HCT116 (cell line): ENCODE data around the gene OR13H1. TPM values are rescaled to one million over a fixed set of nuclear protein-coding genes. Genes with fewer than 3 reads are reported as not detected.
"Not testable (repeated sequence)": the region's sequence is repeated elsewhere in the genome, so short reads cannot be mapped to it uniquely, and the experiment has no call there.

Experiments
- ATAC-seq: fragments of 200-7000 bp; cut with Tn5 transposase; 2 replicates; pipeline ENCODE4 v1.9.1; 2020; ENCODE audit warnings: mild to moderate bottlenecking, moderate library complexity
- Bru-seq: library from RNA; stranded (reverse); fragments of 400-500 nt; gene quantifications from one replicate; lab custom pipeline; 2021; lab: Mats Ljungman, UMichigan
- BruChase-seq, 2 experiments: library from RNA; stranded (reverse); fragments of 400-500 nt; gene quantifications; one replicate each; lab custom pipeline; 2021; lab: Mats Ljungman, UMichigan
- BruUV-seq: library from RNA; stranded (reverse); fragments of 400-500 nt; replicated peaks from 2 replicates; lab custom pipeline; 2021; lab: Mats Ljungman, UMichigan
- CTCF ChIA-PET: fragments of 300-600 bp; sonication (Branson Sonifier 250); formaldehyde crosslinking; loops from one replicate; lab custom pipeline; 2021; ENCODE audit warnings: antibody characterized with exemption; lab: Charles Lee
- POLR2A ChIA-PET: fragments of 300-600, 350-600 bp; sonication (Branson Sonifier 250); formaldehyde crosslinking; loops from one replicate; lab custom pipeline; 2021; ENCODE audit warnings: antibody characterized with exemption; lab: Charles Lee
- RAD21 ChIA-PET, 2 experiments: fragments of 300-600 bp; sonication (Branson Sonifier 250); formaldehyde crosslinking; loops; one replicate each; lab custom pipeline; 2023; ENCODE audit warnings: low total read pairs in 2 of 2; ENCODE audit not compliant: uncharacterized antibody in 2 of 2, unreplicated experiment in 2 of 2, low non-redundant PET in 1 of 2; lab: Charles Lee
- DNase-seq: peaks from one replicate; pipeline ENCODE4 v3.0.0-alpha.2; 2010; ENCODE audit warnings: low read depth, low spot score
- H2AFZ ChIP-seq: fragments of 200-600 bp; shearing (Covaris generic), sonication (generic); 2 replicates; pipeline ENCODE4 v1.6.1; 2017; ENCODE audit warnings: low read depth, mixed run types, mixed read lengths, antibody characterized with exemption, low read length; ENCODE audit not compliant: poor library complexity, severe bottlenecking
- H3K27ac ChIP-seq: 2 replicates; pipeline ENCODE4 v1.5.1; 2012; ENCODE audit warnings: low read depth, low read length
- H3K27me3 ChIP-seq: fragments of 200-600 bp; sonication (generic); 2 replicates; pipeline ENCODE4 v1.6.1; 2016; ENCODE audit warnings: mixed run types, low read length, mixed read lengths; ENCODE audit not compliant: insufficient read depth
- H3K36me3 ChIP-seq, 2 experiments: fragments of 200-500 bp in 1 of 2; fragments of 200-600 bp in 1 of 2; sonication (Bioruptor generic) in 1 of 2; sonication (generic) in 1 of 2; 2 replicates each; pipeline versions ENCODE4 v1.5.1 to v1.6.1; 2014 to 2016; ENCODE audit warnings: low read length in 2 of 2, inconsistent platforms in 1 of 2, mixed read lengths in 1 of 2, mixed run types in 1 of 2; ENCODE audit not compliant: insufficient read depth in 2 of 2, control insufficient read depth in 1 of 2
- H3K4me1 ChIP-seq, 2 experiments: fragments of 200-600 bp in 1 of 2; sonication (generic) in 1 of 2; 2 replicates each; pipeline versions ENCODE4 v1.5.1 to v1.6.1; 2012 to 2017; ENCODE audit warnings: low read length in 2 of 2, inconsistent platforms in 1 of 2, mild to moderate bottlenecking in 1 of 2, mixed read lengths in 1 of 2, mixed run types in 1 of 2, moderate library complexity in 1 of 2; ENCODE audit not compliant: insufficient read depth in 2 of 2, control insufficient read depth in 1 of 2
- H3K4me2 ChIP-seq: fragments of 200-600 bp; sonication (generic); 2 replicates; pipeline ENCODE4 v1.6.1; 2017; ENCODE audit warnings: mixed run types, low read length, mixed read lengths
- H3K4me3 ChIP-seq, 2 experiments: fragments of 200-600 bp in 1 of 2; sonication (generic) in 1 of 2; replicated peaks in 1 of 2; 2 replicates each; pipeline ENCODE4 v1.5.1; 2011 to 2016; ENCODE audit warnings: low read length in 2 of 2, control low read depth in 1 of 2, low read depth in 1 of 2, mild to moderate bottlenecking in 1 of 2, mixed read lengths in 1 of 2, mixed run types in 1 of 2
- H3K79me2 ChIP-seq: fragments of 200-600 bp; sonication (generic); 2 replicates; pipeline ENCODE4 v1.6.1; 2017; ENCODE audit warnings: mild to moderate bottlenecking, mixed run types, low read length, moderate library complexity, mixed read lengths; ENCODE audit not compliant: insufficient read depth
- H3K9ac ChIP-seq: fragments of 200-600 bp; sonication (generic); 2 replicates; pipeline ENCODE4 v1.6.1; 2016; ENCODE audit warnings: low read length, mixed read lengths
- H3K9me2 ChIP-seq: fragments of 200-600 bp; sonication (generic), shearing (Covaris generic); 2 replicates; pipeline ENCODE4 v1.6.1; 2017; ENCODE audit warnings: mixed run types, mild to moderate bottlenecking, moderate library complexity; ENCODE audit not compliant: insufficient read depth
- H3K9me3 ChIP-seq, 2 experiments: fragments of 200-500 bp in 1 of 2; fragments of 200-600 bp in 1 of 2; sonication (Bioruptor generic) in 1 of 2; sonication (generic) in 1 of 2; 2 replicates each; pipeline ENCODE4 v1.6.1; 2014 to 2017; ENCODE audit warnings: low read length in 2 of 2, mixed read lengths in 2 of 2, inconsistent platforms in 1 of 2, low read depth in 1 of 2, mild to moderate bottlenecking in 1 of 2, mixed run types in 1 of 2, moderate library complexity in 1 of 2; ENCODE audit not compliant: control insufficient read depth in 1 of 2, insufficient read depth in 1 of 2
- H4K20me1 ChIP-seq: fragments of 200-600 bp; sonication (generic), shearing (Covaris generic); 2 replicates; pipeline ENCODE4 v1.6.1; 2017; ENCODE audit warnings: mixed run types, mild to moderate bottlenecking, moderate library complexity; ENCODE audit not compliant: insufficient read depth
- ATF3 ChIP-seq: IDR thresholded peaks from 2 replicates; pipeline ENCODE4 v1.6.1; 2012
- CBX3 ChIP-seq: IDR thresholded peaks from 2 replicates; pipeline ENCODE4 v1.6.1; 2012; ENCODE audit warnings: low read depth
- CEBPB ChIP-seq: IDR thresholded peaks from 2 replicates; pipeline ENCODE4 v1.6.1; 2012; ENCODE audit warnings: low read depth
- EZH2 ChIP-seq: fragments of 200-600 bp; sonication (generic); IDR thresholded peaks from 2 replicates; pipeline ENCODE4 v1.6.1; 2017; ENCODE audit warnings: antibody characterized with exemption, mixed run types
- FOSL1 ChIP-seq: IDR thresholded peaks from 2 replicates; pipeline ENCODE4 v1.6.1; 2012; ENCODE audit warnings: low read depth
- JUND ChIP-seq: IDR thresholded peaks from 2 replicates; pipeline ENCODE4 v1.6.1; 2012
- MAX ChIP-seq: IDR thresholded peaks from 2 replicates; pipeline ENCODE4 v1.6.1; 2012
- POLR2A ChIP-seq: IDR thresholded peaks from 2 replicates; pipeline ENCODE4 v1.7.0; 2011; ENCODE audit warnings: borderline replicate concordance; ENCODE audit not compliant: insufficient read depth, insufficient read length; ENCODE audit errors: extremely low read depth
- POLR2AphosphoS5 ChIP-seq: IDR thresholded peaks from 2 replicates; pipeline ENCODE4 v1.6.1; 2011; ENCODE audit warnings: mild to moderate bottlenecking, low read depth, low read length, moderate library complexity
- REST ChIP-seq: IDR thresholded peaks from 2 replicates; pipeline ENCODE4 v1.6.1; 2012; ENCODE audit warnings: low read depth
- SIN3A ChIP-seq: IDR thresholded peaks from 2 replicates; pipeline ENCODE4 v1.6.1; 2012; ENCODE audit warnings: low read depth
- SP1 ChIP-seq: IDR thresholded peaks from 2 replicates; pipeline ENCODE4 v1.6.1; 2012; ENCODE audit warnings: low read depth
- YY1 ChIP-seq: IDR thresholded peaks from 2 replicates; pipeline ENCODE4 v1.6.1; 2011; ENCODE audit warnings: low read length, low read depth, moderate library complexity, mild to moderate bottlenecking; ENCODE audit not compliant: insufficient replicate concordance; ENCODE audit errors: extremely low read depth
- ZFX ChIP-seq: fragments of 450-650 bp; IDR thresholded peaks from 2 replicates; pipeline ENCODE4 v1.6.1; 2017
- ZNF274 ChIP-seq: fragments of 200-500 bp; sonication (Bioruptor generic); IDR thresholded peaks from 2 replicates; pipeline ENCODE4 v1.6.1; 2014; ENCODE audit warnings: mild to moderate bottlenecking, low read depth, low read length, inconsistent platforms
- intact Hi-C: fragments of 100-400 bp; cut with micrococcal nuclease; formaldehyde crosslinking; loops from 2 replicates; pipeline ENCODE4 v1.10.0; 2022
- long read RNA-seq: library from polyadenylated mRNA; unstranded; transcript quantifications from one replicate; pipeline ENCODE4 v2.0.0, GENCODE V29; 2021; ENCODE audit not compliant: unreplicated experiment
- polyA plus RNA-seq: library from polyadenylated mRNA; unstranded; fragments of >200 nt; gene quantifications from 2 replicates; pipeline ENCODE4 v1.2.1, GENCODE V29; 2012; ENCODE audit warnings: missing spikeins
- total RNA-seq: library from RNA; stranded (reverse); gene quantifications from one replicate; pipeline ENCODE4 v1.2.1, GENCODE V29; 2021; ENCODE audit not compliant: unreplicated experiment

The OR13H1 gene
- total RNA-seq (not detected), Bru-seq, nascent RNA (not detected), BruChase-seq, experiment 1, labeled RNA remaining after a 6-hour chase (not detected), BruChase-seq, experiment 2, labeled RNA remaining after a 2-hour chase (not detected)
- polyA plus RNA-seq = 0.09 and 0.11 TPM in 2 replicates
- long read RNA-seq = 0 reads

GRCh38 chrX:131543774-131544173 lies at the start of gene OR13H1:
Gene OR13H1 (plus strand): TSS chrX:131544074. CDS start chrX:131544074, 0 bp downstream.
- H3K4me2 ChIP-seq = no peak within 1 kb of the TSS
- ChIA-PET POLR2A (no interaction called here), CTCF (no interaction called here), RAD21 (no interaction called here)
- no peak within 1 kb of the TSS for H2AFZ ChIP-seq
- no peak within 1 kb of the TSS for H3K4me3 ChIP-seq
- H3K9me2 ChIP-seq = no peaks in the 10 kb centered on the region
- intact Hi-C loops = no loop called here
- H3K4me1 ChIP-seq = no peaks in the 10 kb centered on the region
- no peak within 1 kb of the TSS for H3K9ac ChIP-seq
- no peak within 1 kb of the TSS for H3K27ac ChIP-seq
- TF ChIP-seq POLR2A (no peak), FOSL1 (no peak), ZNF274 (no peak), POLR2AphosphoS5 (no peak), ATF3 (no peak), CEBPB (no peak), MAX (no peak), YY1 (no peak), EZH2 (no peak), JUND (no peak), CBX3 (no peak), SIN3A (no peak), ZFX (no peak), REST (no peak), SP1 (no peak)
- ATAC-seq = no peak
- no peaks in the 10 kb centered on the region for H4K20me1 ChIP-seq
- no TSS peak for BruUV-seq
- no peaks in the 10 kb centered on the region for H3K36me3 ChIP-seq
- DNase-seq = no peak
- H3K9me3 ChIP-seq = no peaks in the 10 kb centered on the region
- H3K27me3 ChIP-seq = no peaks in the 10 kb centered on the region
- H3K79me2 ChIP-seq = no peaks in the 10 kb centered on the region

GRCh38 chrX:131501556-131501955 lies 42.3 kb upstream of the OR13H1 start:
- RAD21 ChIA-PET, BruUV-seq, intact Hi-C loops, H3K27ac ChIP-seq, H2AFZ ChIP-seq, H3K36me3 ChIP-seq, H3K4me1 ChIP-seq, H3K9ac ChIP-seq, H3K27me3 ChIP-seq, H3K4me2 ChIP-seq, DNase-seq, H3K4me3 ChIP-seq, ATAC-seq, H3K79me2 ChIP-seq, CTCF ChIA-PET, H4K20me1 ChIP-seq, H3K9me3 ChIP-seq, POLR2A ChIA-PET, H3K9me2 ChIP-seq: not testable (repeated sequence)
